Hair follicle dermal papilla cell (primary cell): ENCODE data around the gene LASP1. TPM values are rescaled to one million over a fixed set of nuclear protein-coding genes. Genes with fewer than 3 reads are reported as not detected.

ENCODE experiments used
- small RNA-seq: library from RNA; depleted of rRNA; stranded (forward); fragments of <200 nt; gene quantifications from one replicate; pipeline ENCODE3, GENCODE V24; 2012
- total RNA-seq: library from RNA; depleted of rRNA; stranded (reverse); fragments of >200 nt; gene quantifications from 2 replicates; pipeline ENCODE4 v1.2.3, GENCODE V29; 2012

LASP1 gene
- total RNA-seq, result 271 and 284 TPM in 2 replicates

GRCh38 chr17:38869526-38870258 is at the start of gene LASP1:
LASP1 (plus strand) TSS chr17:38870058; CDS start chr17:38870190, 132 bp downstream.

GRCh38 chr17:38824899-38825761 is 44.7 kb upstream of the LASP1 start, which contains the start of gene CWC25:
CWC25 (minus strand) TSS chr17:38825321; CDS start chr17:38825183, 138 bp downstream.

GRCh38 chr17:38853292-38854219 is 16.3 kb upstream of the LASP1 start, which contains the start of gene RPL23:
RPL23 (minus strand) TSS chr17:38853721; CDS start chr17:38853710, 11 bp downstream.

GRCh38 chr17:38925263-38925995 is 55.6 kb downstream of the LASP1 start, which contains the start of gene LASP1NB:
LASP1NB (plus strand) TSS chr17:38925614.

GRCh38 chr17:38967290-38967738 is 97.5 kb downstream of the LASP1 start, which contains the start of gene FBXO47:
FBXO47 (minus strand) TSS chr17:38967403; CDS start chr17:38963025, 4,378 bp downstream.

Small RNA genes lying within 50 kb of the gene (small RNA-seq; reads per million reads assigned to genes)
- not detected for gene MIR4727
- gene MIR6779, result not detected
- not detected for gene SNORA21
- not detected for gene SNORA21B

Other genes with a start within 250 kb of the LASP1 start
- gene EPOP, start 195.1 kb upstream of the LASP1 start, total RNA-seq, result 0.85 and 1.5 TPM in 2 replicates
- 41.4 and 45.6 TPM in 2 replicates for gene MLLT6, start 164.8 kb upstream of the LASP1 start, total RNA-seq
- 3.2 and 5.3 TPM in 2 replicates for gene CISD3, start 139.7 kb upstream of the LASP1 start, total RNA-seq
- gene PCGF2, start 121.7 kb upstream of the LASP1 start, total RNA-seq, result 3.6 and 3.9 TPM in 2 replicates
- 126 and 175 TPM in 2 replicates for gene PSMB3, start 117.3 kb upstream of the LASP1 start, total RNA-seq
- gene PIP4K2B, start 70.5 kb upstream of the LASP1 start, total RNA-seq, result 69.3 and 81.0 TPM in 2 replicates
- gene CWC25, start 44.7 kb upstream of the LASP1 start, total RNA-seq, result 10.1 and 11.4 TPM in 2 replicates
- gene RPL23, start 16.3 kb upstream of the LASP1 start, total RNA-seq, result 435 and 509 TPM in 2 replicates
- gene FBXO47, start 97.3 kb downstream of the LASP1 start, total RNA-seq, result not detected in 2 replicates